OCI-LY3 (cell line): Measurements from ENCODE around the gene TMEM88.

Experiments used
- H2AFZ ChIP-seq: fragments of 200-600, 300-600 bp; shearing (Covaris generic); 2 replicates; pipeline ENCODE4 v1.6.0; 2014; ENCODE audit warnings: antibody characterized with exemption, low read depth, low read length
- H3K27ac ChIP-seq: fragments of 200-600, 300-600 bp; sonication (generic); 2 replicates; pipeline ENCODE4 v1.5.1; 2014; ENCODE audit warnings: mild to moderate bottlenecking, low read length, moderate library complexity, mixed read lengths
- H3K27me3 ChIP-seq: fragments of 200-600, 300-600 bp; sonication (generic); 2 replicates; pipeline ENCODE4 v1.6.1; 2014; ENCODE audit warnings: low read depth, low read length, mixed read lengths
- H3K36me3 ChIP-seq: fragments of 200-600, 300-600 bp; sonication (generic); replicated peaks from 2 replicates; pipeline ENCODE3; 2014; ENCODE audit warnings: low read depth, low read length, mixed read lengths
- H3K4me1 ChIP-seq: fragments of 300-600, 200-600 bp; sonication (generic); 2 replicates; pipeline ENCODE4 v1.6.1; 2014; ENCODE audit warnings: low read length, mixed read lengths
- H3K4me2 ChIP-seq: fragments of 200-600, 300-600 bp; sonication (generic); 2 replicates; pipeline ENCODE4 v1.6.1; 2014; ENCODE audit warnings: low read length, mixed read lengths
- H3K4me3 ChIP-seq: fragments of 300-600, 200-600 bp; sonication (generic); 2 replicates; pipeline ENCODE4 v1.5.1; 2014; ENCODE audit warnings: antibody characterized with exemption, mild to moderate bottlenecking, low read length, moderate library complexity
- H3K79me2 ChIP-seq: fragments of 300-600, 200-600 bp; shearing (Covaris generic); 2 replicates; pipeline ENCODE4 v1.6.1; 2014; ENCODE audit warnings: mild to moderate bottlenecking, low read length, mixed read lengths
- H3K9ac ChIP-seq: fragments of 300-600, 200-600 bp; shearing (Covaris generic); 2 replicates; pipeline ENCODE4 v1.6.0; 2014; ENCODE audit warnings: mild to moderate bottlenecking, low read length, moderate library complexity
- H3K9me3 ChIP-seq: fragments of 200-600, 300-600 bp; shearing (Covaris generic); 2 replicates; pipeline ENCODE4 v1.6.1; 2014; ENCODE audit warnings: low read length, mixed read lengths; ENCODE audit not compliant: insufficient read depth
- H4K20me1 ChIP-seq: fragments of 200-600, 300-600 bp; sonication (generic); 2 replicates; pipeline ENCODE4 v1.6.1; 2016; ENCODE audit warnings: low read length, mixed read lengths; ENCODE audit not compliant: insufficient read depth
- CTCF ChIP-seq: fragments of 200-600, 300-600 bp; sonication (generic); IDR thresholded peaks from 2 replicates; pipeline ENCODE4 v1.5.1; 2014; ENCODE audit warnings: antibody characterized with exemption, low read length, low read depth
- EZH2phosphoT487 ChIP-seq: fragments of 200-600 bp; shearing (Covaris generic); IDR thresholded peaks from 2 replicates; pipeline ENCODE4 v1.6.1; 2018; ENCODE audit warnings: antibody characterized with exemption, mixed run types, low read depth

TMEM88 gene

GRCh38 chr17:7823581-7824001, 31.3 kb upstream of the TMEM88 start:
- no peaks in the 10 kb centered on the region for H3K36me3 ChIP-seq
- no peak overlapping the region for H3K4me3 ChIP-seq
- no peaks in the 10 kb centered on the region for H3K79me2 ChIP-seq
- no peak overlapping the region for H3K4me2 ChIP-seq
- no peaks in the 10 kb centered on the region for H3K9me3 ChIP-seq
- no peak overlapping the region for H3K27ac ChIP-seq
- no peak overlapping the region for H3K9ac ChIP-seq
- H2AFZ ChIP-seq, result no peak overlapping the region
- H3K4me1 ChIP-seq, result no peaks in the 10 kb centered on the region
- no peaks in the 10 kb centered on the region for H4K20me1 ChIP-seq
- TF ChIP-seq EZH2phosphoT487, result no peak
- TF ChIP-seq CTCF, result no peak
- 0 out of 2 replicates have a peak, but pooled peaks cover 3% of the 10 kb centered on the region for H3K27me3 ChIP-seq

DNA sequence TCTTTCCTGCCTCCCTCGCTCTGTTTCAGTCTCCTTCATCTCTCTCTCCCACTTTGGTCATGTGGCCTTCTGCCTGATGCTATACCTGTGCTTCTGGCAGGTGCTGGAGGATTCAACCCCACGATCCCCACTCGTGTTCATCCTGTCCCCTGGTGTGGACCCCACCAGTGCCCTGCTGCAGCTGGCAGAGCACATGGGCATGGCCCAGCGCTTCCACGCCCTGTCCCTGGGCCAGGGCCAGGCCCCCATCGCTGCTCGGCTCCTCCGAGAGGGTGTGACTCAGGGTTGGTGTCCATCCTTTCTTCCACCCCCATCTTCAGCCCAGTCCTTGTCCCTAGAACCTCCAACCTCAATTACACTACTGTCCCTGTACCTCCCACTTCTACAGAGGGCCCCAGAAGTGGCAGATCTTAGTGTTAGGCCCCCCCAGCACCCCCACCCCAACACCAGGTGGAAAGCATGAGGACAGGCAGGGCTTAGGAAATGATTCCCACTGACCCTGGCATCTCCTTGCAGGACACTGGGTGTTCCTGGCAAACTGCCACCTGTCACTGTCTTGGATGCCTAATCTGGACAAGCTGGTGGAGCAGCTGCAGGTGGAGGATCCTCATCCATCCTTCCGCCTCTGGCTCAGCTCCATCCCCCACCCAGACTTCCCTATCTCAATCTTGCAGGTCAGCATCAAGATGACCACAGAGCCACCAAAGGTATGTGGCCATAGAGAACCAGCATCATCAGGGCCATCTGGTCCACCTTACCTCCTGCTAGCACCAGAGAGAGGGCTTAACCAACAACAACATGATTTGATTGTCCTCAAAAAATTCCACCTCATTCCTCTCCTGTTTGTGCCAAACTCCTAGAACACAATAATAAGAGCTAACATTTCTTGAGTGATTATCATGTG, 30.6 kb upstream of the TMEM88 start:
- no peaks in the 10 kb centered on the region for H3K36me3 ChIP-seq
- H3K9me3 ChIP-seq, result no peaks in the 10 kb centered on the region
- H4K20me1 ChIP-seq, result no peaks in the 10 kb centered on the region
- H3K9ac ChIP-seq, result no peak overlapping the region
- 0 out of 2 replicates have a peak, but pooled peaks cover 3% of the 10 kb centered on the region for H3K27me3 ChIP-seq
- no peaks in the 10 kb centered on the region for H3K79me2 ChIP-seq
- H3K4me1 ChIP-seq, result no peaks in the 10 kb centered on the region
- H3K4me3 ChIP-seq, result no peak overlapping the region
- no peak overlapping the region for H3K4me2 ChIP-seq
- no peak overlapping the region for H3K27ac ChIP-seq
- no peak overlapping the region for H2AFZ ChIP-seq
- TF ChIP-seq EZH2phosphoT487 (no peak), CTCF (no peak)

DNA sequence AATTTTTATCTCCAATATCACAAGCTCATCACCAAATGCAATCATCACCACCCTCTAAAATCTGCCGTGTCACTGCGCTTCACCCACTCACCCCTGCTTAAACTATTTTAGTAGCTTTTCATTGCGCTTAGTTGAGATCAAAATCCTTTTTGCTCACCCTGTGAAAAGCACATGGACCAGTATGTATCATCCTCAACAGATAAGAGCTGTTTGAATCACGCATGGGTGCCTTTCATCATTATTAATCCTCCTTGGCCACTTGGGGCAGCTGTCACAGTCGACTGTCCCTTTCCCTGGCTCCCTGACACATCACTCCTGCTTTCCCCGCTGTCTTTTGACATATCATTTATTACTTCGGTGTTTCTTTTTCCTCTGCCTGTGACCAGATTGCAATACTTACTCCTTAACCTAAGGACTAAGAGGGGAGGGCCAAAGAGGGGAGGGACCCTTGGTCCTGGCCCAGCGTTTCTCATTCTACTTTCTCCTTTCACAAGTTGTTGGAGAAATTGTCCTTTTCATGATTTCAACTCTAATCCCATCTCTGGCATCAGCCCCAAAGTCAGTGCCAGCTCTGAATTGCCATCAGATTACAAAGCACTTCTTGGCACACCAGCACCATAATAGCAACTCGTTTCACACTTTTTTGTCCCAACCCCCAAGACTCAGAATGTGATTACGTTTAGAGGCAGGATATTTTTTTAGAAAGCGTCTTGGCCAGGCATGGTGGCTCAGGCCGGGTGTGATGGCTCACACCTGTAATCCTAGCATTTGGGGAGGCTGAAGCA, 29.5 kb upstream of the TMEM88 start:
- H3K27me3 ChIP-seq, result 0 out of 2 replicates have a peak, but pooled peaks cover 3% of the 10 kb centered on the region
- H3K4me2 ChIP-seq, result no peak overlapping the region
- H3K9ac ChIP-seq, result no peak overlapping the region
- no peaks in the 10 kb centered on the region for H3K4me1 ChIP-seq
- no peaks in the 10 kb centered on the region for H4K20me1 ChIP-seq
- H3K79me2 ChIP-seq, result no peaks in the 10 kb centered on the region
- no peak overlapping the region for H3K4me3 ChIP-seq
- no peaks in the 10 kb centered on the region for H3K36me3 ChIP-seq
- no peak overlapping the region for H3K27ac ChIP-seq
- TF ChIP-seq EZH2phosphoT487 (no peak), CTCF (no peak)
- H3K9me3 ChIP-seq, result no peaks in the 10 kb centered on the region
- H2AFZ ChIP-seq, result no peak overlapping the region

GRCh38 chr17:7830616-7831015, 24.2 kb upstream of the TMEM88 start:
- Histone ChIP-seq H3K27ac (no peak overlapping the region), H3K36me3 (no peaks in the 10 kb centered on the region), H3K9ac (no peak overlapping the region), H3K27me3 (0 out of 2 replicates have a peak, but pooled peaks cover 3% of the 10 kb centered on the region), H3K4me2 (no peak overlapping the region), H4K20me1 (no peaks in the 10 kb centered on the region), H3K4me3 (no peak overlapping the region), H3K9me3 (no peaks in the 10 kb centered on the region), H3K79me2 (no peaks in the 10 kb centered on the region), H3K4me1 (peaks cover 7% of the 10 kb centered on the region), H2AFZ (no peak overlapping the region)
- TF ChIP-seq EZH2phosphoT487 (no peak), CTCF (no peak)
